ENCODE data around the gene C4A.
"Not testable (repeated sequence)": the region's sequence is repeated elsewhere in the genome, so short reads cannot be mapped to it uniquely, and the experiment has no call there.

Gene C4A

GRCh38 chr6:31989363-31989762 is 7.5 kb downstream of the C4A start:
- DNase-seq (ENCODE audit: low read depth in 1 of 2, low spot score in 1 of 2); H3K27me3 ChIP-seq (ENCODE audit: insufficient read depth, poor library complexity, severe bottlenecking); H3K27ac ChIP-seq (replicated peaks); H3K4me3 ChIP-seq (replicated peaks; ENCODE audit: insufficient read depth, low read length): not testable (repeated sequence)

DNA sequence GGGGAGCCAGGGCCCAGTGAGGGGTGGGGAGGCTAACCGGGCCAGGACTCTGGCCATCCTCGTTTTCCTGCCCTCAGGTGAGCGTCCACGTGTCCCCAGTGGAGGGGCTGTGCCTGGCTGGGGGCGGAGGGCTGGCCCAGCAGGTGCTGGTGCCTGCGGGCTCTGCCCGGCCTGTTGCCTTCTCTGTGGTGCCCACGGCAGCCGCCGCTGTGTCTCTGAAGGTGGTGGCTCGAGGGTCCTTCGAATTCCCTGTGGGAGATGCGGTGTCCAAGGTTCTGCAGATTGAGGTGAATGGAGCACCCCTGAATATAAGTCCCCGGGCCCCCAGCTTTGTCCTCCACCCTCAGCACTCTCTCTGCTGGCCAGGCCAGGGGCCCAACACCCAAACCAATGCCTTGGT is 12.6 kb downstream of the C4A start:
- not testable (repeated sequence) for H3K27me3 ChIP-seq (ENCODE audit: insufficient read depth, poor library complexity, severe bottlenecking); H3K4me3 ChIP-seq (replicated peaks; ENCODE audit: insufficient read depth, low read length); H3K27ac ChIP-seq (replicated peaks); DNase-seq (ENCODE audit: low read depth in 1 of 2, low spot score in 1 of 2)

- H3K27ac ChIP-seq (replicated peaks); H3K27me3 ChIP-seq (ENCODE audit: insufficient read depth, poor library complexity, severe bottlenecking); DNase-seq (ENCODE audit: low read depth in 1 of 2, low spot score in 1 of 2); H3K4me3 ChIP-seq (replicated peaks; ENCODE audit: insufficient read depth, low read length): not testable (repeated sequence)
Measured at GRCh38 chr6:31996385-31996784, 14.5 kb downstream of the C4A start.

DNA sequence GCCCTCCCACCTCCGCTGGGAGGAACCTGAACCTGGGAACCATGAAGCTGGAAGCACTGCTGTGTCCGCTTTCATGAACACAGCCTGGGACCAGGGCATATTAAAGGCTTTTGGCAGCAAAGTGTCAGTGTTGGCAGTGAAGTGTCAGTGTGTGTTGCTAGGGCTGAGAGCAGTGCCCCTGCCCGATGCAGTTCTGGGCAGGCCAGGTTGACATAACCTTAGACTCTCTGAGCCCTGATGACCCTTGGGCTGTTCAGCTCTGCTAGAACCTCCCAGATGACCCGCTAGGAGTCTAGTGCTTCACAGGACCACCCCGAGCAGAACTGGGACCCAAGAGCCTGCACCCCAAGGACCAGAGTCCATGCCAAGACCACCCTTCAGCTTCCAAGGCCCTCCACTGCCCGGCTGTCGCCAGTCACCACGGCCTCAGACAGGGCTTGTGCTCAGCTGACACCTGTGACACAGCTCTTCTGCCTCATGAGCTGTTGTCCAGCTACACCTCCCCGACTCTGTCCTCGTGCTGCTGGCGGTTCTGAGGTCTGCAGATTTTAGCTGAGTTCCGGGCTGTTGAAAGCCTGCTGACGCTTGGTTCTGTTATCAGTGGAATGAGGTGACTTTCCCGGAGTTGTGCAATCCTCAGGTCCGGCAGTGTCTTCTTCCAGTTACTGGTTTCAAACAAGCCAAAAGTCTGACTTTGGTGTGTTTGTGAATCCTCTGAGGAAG is 20.9 kb downstream of the C4A start:
- not testable (repeated sequence) for H3K27ac ChIP-seq (replicated peaks); DNase-seq (ENCODE audit: low read depth in 1 of 2, low spot score in 1 of 2); H3K27me3 ChIP-seq (ENCODE audit: insufficient read depth, poor library complexity, severe bottlenecking); H3K4me3 ChIP-seq (replicated peaks; ENCODE audit: insufficient read depth, low read length)

DNA sequence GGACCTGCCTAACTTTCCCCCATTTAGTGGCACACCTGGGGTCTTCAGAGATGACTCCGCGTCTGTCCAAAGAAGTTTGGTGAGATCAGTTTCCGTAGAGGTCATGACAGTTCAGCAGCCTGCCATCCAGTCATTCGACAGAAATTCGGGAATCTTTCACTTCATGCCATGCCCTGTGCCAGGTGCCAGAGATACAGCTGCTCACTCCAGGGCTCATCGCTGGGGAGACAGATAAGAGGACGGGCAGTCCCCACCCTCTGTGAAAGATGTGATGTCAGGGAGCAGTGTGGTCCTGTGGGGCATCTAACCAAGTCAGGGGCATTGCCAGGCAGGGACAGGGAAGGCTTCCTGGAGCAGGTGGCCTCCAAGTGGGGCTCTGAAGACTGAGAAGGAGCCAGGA is 21.4 kb downstream of the C4A start:
- not testable (repeated sequence) for H3K4me3 ChIP-seq (replicated peaks; ENCODE audit: insufficient read depth, low read length); H3K27ac ChIP-seq (replicated peaks); H3K27me3 ChIP-seq (ENCODE audit: insufficient read depth, poor library complexity, severe bottlenecking); DNase-seq (ENCODE audit: low read depth in 1 of 2, low spot score in 1 of 2)

- DNase-seq (ENCODE audit: low read depth in 1 of 2, low spot score in 1 of 2); H3K27me3 ChIP-seq (ENCODE audit: insufficient read depth, poor library complexity, severe bottlenecking); H3K4me3 ChIP-seq (replicated peaks; ENCODE audit: insufficient read depth, low read length); H3K27ac ChIP-seq (replicated peaks): not testable (repeated sequence)
Measured at GRCh38 chr6:32004393-32004792, 22.5 kb downstream of the C4A start.

GRCh38 chr6:32004864-32005537 is 23.1 kb downstream of the C4A start:
- not testable (repeated sequence) for H3K27ac ChIP-seq (replicated peaks); DNase-seq (ENCODE audit: low read depth in 1 of 2, low spot score in 1 of 2); H3K4me3 ChIP-seq (replicated peaks; ENCODE audit: insufficient read depth, low read length)

DNA sequence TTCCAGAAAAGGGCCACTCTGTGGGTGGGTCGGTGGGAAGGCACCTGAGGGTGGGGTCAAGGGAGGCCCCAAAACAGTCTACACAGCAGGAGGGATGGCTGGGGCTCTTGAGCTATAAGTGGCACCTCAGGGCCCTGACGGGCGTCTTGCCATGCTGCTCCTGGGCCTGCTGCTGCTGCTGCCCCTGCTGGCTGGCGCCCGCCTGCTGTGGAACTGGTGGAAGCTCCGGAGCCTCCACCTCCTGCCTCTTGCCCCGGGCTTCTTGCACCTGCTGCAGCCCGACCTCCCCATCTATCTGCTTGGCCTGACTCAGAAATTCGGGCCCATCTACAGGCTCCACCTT is 23.7 kb downstream of the C4A start:
- not testable (repeated sequence) for H3K27me3 ChIP-seq (ENCODE audit: insufficient read depth, poor library complexity, severe bottlenecking); DNase-seq (ENCODE audit: low read depth in 1 of 2, low spot score in 1 of 2); H3K27ac ChIP-seq (replicated peaks); H3K4me3 ChIP-seq (replicated peaks; ENCODE audit: insufficient read depth, low read length)

More at GRCh38 chr6:32004864-32005537, 23.1 kb downstream of the C4A start:
- H3K27me3 ChIP-seq (ENCODE audit: insufficient read depth, poor library complexity, severe bottlenecking): not testable (repeated sequence)

GRCh38 chr6:32005991-32006529 is 24.2 kb downstream of the C4A start:
- not testable (repeated sequence) for H3K4me3 ChIP-seq (replicated peaks; ENCODE audit: insufficient read depth, low read length); H3K27me3 ChIP-seq (ENCODE audit: insufficient read depth, poor library complexity, severe bottlenecking); H3K27ac ChIP-seq (replicated peaks); DNase-seq (ENCODE audit: low read depth in 1 of 2, low spot score in 1 of 2)

GRCh38 chr6:32007086-32007485 is 25.2 kb downstream of the C4A start:
- H3K4me3 ChIP-seq (replicated peaks; ENCODE audit: insufficient read depth, low read length); H3K27me3 ChIP-seq (ENCODE audit: insufficient read depth, poor library complexity, severe bottlenecking); H3K27ac ChIP-seq (replicated peaks); DNase-seq (ENCODE audit: low read depth in 1 of 2, low spot score in 1 of 2): not testable (repeated sequence)

DNA sequence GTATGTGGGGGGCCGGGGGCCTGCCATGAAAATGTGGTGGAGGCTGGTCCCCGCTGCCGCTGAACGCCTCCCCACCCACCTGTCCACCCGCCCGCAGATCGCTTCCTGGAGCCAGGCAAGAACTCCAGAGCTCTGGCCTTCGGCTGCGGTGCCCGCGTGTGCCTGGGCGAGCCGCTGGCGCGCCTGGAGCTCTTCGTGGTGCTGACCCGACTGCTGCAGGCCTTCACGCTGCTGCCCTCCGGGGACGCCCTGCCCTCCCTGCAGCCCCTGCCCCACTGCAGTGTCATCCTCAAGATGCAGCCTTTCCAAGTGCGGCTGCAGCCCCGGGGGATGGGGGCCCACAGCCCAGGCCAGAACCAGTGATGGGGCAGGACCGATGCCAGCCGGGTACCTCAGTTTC is 26.2 kb downstream of the C4A start:
- not testable (repeated sequence) for H3K27me3 ChIP-seq (ENCODE audit: insufficient read depth, poor library complexity, severe bottlenecking); DNase-seq (ENCODE audit: low read depth in 1 of 2, low spot score in 1 of 2); H3K4me3 ChIP-seq (replicated peaks; ENCODE audit: insufficient read depth, low read length); H3K27ac ChIP-seq (replicated peaks)

GRCh38 chr6:32008616-32009015 is 26.8 kb downstream of the C4A start:
- not testable (repeated sequence) for H3K27ac ChIP-seq (replicated peaks); H3K27me3 ChIP-seq (ENCODE audit: insufficient read depth, poor library complexity, severe bottlenecking); DNase-seq (ENCODE audit: low read depth in 1 of 2, low spot score in 1 of 2); H3K4me3 ChIP-seq (replicated peaks; ENCODE audit: insufficient read depth, low read length)

GRCh38 chr6:32009537-32009936 is 27.7 kb downstream of the C4A start:
- not testable (repeated sequence) for H3K27ac ChIP-seq (replicated peaks); H3K27me3 ChIP-seq (ENCODE audit: insufficient read depth, poor library complexity, severe bottlenecking); H3K4me3 ChIP-seq (replicated peaks; ENCODE audit: insufficient read depth, low read length); DNase-seq (ENCODE audit: low read depth in 1 of 2, low spot score in 1 of 2)

GRCh38 chr6:32010856-32011530 is 29.1 kb downstream of the C4A start:
- H3K4me3 ChIP-seq (replicated peaks; ENCODE audit: insufficient read depth, low read length); DNase-seq (ENCODE audit: low read depth in 1 of 2, low spot score in 1 of 2); H3K27ac ChIP-seq (replicated peaks); H3K27me3 ChIP-seq (ENCODE audit: insufficient read depth, poor library complexity, severe bottlenecking): not testable (repeated sequence)
